Measurements from ENCODE around the gene RGL4.
"Not testable (repeated sequence)": the region's sequence is repeated elsewhere in the genome, so short reads cannot be mapped to it uniquely, and the experiment has no call there.

RGL4 gene, protein sequence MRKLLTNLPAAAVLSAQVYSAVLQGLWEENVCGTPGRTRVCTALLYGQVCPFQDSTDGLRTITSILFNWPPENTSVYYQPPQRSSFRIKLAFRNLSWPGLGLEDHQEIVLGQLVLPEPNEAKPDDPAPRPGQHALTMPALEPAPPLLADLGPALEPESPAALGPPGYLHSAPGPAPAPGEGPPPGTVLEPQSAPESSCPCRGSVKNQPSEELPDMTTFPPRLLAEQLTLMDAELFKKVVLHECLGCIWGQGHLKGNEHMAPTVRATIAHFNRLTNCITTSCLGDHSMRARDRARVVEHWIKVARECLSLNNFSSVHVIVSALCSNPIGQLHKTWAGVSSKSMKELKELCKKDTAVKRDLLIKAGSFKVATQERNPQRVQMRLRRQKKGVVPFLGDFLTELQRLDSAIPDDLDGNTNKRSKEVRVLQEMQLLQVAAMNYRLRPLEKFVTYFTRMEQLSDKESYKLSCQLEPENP

DNA sequence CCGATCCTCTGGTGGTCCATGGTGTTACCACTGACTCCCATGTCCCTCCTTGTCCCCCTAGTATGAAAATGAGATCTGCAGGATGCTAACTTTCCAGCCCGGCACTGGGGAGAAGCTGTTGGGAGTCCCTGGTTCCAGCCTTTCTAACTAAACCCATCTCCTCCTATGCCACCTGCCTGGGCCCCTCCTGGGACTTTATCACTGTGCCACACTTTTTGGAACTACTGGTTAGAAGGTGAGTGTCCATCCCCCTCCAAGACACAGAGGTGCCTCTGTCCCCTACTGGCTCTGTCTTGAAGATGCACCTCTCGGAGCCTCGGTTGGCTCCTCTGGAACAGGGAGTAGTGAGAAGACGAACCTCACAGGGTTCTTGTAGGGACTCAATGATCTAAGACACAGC lies at the start of gene RGL4:
Gene RGL4 (plus strand): TSS at position 301 of the 400 bp plus-strand sequence. CDS start 1,018 bp downstream, outside the sequence.
- DNase-seq (ENCODE audit: low spot score) = peak; percentile 9
- TF ChIP-seq, protein P1, sequence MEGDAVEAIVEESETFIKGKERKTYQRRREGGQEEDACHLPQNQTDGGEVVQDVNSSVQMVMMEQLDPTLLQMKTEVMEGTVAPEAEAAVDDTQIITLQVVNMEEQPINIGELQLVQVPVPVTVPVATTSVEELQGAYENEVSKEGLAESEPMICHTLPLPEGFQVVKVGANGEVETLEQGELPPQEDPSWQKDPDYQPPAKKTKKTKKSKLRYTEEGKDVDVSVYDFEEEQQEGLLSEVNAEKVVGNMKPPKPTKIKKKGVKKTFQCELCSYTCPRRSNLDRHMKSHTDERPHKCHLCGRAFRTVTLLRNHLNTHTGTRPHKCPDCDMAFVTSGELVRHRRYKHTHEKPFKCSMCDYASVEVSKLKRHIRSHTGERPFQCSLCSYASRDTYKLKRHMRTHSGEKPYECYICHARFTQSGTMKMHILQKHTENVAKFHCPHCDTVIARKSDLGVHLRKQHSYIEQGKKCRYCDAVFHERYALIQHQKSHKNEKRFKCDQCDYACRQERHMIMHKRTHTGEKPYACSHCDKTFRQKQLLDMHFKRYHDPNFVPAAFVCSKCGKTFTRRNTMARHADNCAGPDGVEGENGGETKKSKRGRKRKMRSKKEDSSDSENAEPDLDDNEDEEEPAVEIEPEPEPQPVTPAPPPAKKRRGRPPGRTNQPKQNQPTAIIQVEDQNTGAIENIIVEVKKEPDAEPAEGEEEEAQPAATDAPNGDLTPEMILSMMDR (IDR thresholded peaks at IDR 0.05; ENCODE audit: borderline replicate concordance, control extremely low read depth, extremely low read depth, insufficient read depth, missing control alignments) = no peak
- in situ Hi-C loops (cut with MboI; ENCODE audit: low sequenced_read_pairs, unreplicated experiment) = no loop called here

DNA sequence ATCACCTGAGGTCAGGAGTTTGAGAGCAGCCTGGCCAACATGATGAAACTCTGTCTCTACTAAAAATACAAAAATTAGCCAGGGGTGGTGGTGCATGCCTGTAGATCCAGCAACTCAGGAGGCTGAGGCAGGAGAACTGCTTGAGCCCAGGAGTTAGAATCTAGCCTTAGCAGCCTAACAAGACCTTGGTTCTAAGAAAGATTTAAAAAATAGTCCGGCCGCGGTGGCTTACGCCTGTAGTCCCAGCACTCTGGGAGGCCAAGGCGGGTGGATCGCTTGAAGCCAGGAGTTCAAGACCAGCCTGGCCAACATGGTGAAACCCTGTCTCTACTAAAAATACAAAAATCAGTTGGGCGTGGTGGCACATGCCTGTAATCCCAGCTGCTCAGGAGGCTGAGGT lies 44.3 kb upstream of the RGL4 start:
- in situ Hi-C loops (cut with MboI; ENCODE audit: low sequenced_read_pairs, unreplicated experiment); DNase-seq (ENCODE audit: low spot score): not testable (repeated sequence)

DNA sequence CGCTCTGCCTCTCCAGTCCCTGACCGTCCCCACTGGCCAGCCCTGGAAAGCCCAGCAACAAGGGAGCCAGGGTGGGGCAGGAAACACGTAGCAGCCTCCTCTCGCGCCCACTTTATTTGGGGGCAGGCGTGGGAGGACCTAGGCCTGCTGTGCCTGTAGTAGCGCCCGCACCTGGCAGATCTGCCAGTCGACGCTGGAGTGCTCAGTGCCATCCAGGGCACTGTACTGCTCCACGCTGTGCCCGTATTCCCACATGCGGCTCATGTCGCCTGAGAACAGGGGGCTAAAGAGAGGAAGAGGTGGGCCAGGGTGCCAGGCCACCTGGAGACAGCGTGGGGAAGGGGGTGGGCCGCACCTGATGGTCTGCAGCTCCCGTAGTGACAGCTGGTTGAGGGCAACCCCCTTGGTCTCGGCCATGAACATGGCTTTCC lies 41.7 kb upstream of the RGL4 start:
- no peak for DNase-seq (ENCODE audit: low spot score)
- in situ Hi-C loops (cut with MboI; ENCODE audit: low sequenced_read_pairs, unreplicated experiment) = no loop called here
- TF ChIP-seq, protein P1 (IDR thresholded peaks at IDR 0.05; ENCODE audit: borderline replicate concordance, control extremely low read depth, extremely low read depth, insufficient read depth, missing control alignments) = no peak

DNA sequence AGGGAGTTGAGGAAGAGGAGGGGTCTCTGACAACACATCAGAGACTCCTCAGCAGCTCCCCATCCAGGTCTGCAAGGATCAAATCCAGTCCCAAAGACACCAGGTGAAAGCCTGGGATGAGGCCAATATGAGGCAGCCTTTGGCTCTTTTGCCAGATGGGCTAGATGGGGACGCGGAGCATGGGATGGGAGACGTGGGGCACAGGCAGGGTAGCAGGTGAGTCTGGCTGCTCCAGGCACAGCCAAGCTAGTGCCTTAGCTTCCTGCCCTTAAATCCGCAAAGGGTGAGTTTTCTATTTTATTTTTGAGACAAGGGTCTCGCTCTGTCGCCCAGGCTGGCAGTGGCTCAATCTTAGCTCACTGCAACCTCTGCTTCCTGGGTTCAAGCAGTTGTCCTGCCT lies 39.1 kb upstream of the RGL4 start:
- TF ChIP-seq, protein P1 (IDR thresholded peaks at IDR 0.05; ENCODE audit: borderline replicate concordance, control extremely low read depth, extremely low read depth, insufficient read depth, missing control alignments) = no peak
- DNase-seq (ENCODE audit: low spot score) = no peak
- in situ Hi-C loops (cut with MboI; ENCODE audit: low sequenced_read_pairs, unreplicated experiment) = no loop called here

DNA sequence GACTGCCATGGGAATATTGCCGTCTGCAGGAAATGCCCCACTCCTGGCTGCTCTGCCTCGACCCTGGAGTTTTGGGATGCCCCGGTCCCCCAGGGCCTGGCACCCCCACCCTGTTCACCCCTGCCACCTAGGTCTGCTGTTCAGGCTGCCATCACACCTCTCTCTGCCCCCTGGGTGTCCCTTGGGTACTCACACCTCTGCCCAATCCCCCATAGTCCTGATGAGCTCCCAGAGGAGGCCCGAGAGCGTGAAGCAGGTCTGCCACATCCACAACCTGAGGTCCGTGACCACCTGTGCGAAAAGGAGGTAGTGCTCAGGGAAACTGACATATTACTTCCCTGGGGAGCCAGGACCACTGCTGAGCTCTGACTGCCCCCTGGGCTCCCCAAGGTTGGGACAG lies 38.5 kb upstream of the RGL4 start:
- no peak for DNase-seq (ENCODE audit: low spot score)
- TF ChIP-seq, protein P1 (IDR thresholded peaks at IDR 0.05; ENCODE audit: borderline replicate concordance, control extremely low read depth, extremely low read depth, insufficient read depth, missing control alignments) = no peak
- in situ Hi-C loops (cut with MboI; ENCODE audit: low sequenced_read_pairs, unreplicated experiment) = no loop called here

DNA sequence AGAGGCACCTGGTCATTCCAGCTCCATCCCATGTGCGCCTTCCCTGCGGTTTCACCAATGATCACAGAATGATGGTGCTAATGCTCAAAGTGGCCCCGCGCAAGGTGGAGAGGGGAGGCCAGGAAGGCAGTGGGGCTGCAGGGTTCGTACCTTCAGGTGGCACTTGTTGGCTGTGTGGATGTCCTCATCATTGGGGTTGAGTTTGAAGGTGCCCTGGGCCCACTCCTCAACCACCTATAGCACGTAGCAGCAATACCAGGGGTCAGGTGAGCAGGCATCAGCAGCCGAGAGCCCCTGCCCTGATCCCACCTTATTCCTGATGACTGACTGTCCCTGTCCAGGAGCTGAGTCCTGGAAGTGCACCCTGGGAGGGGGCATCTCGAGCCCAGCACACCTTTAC lies 38.1 kb upstream of the RGL4 start:
- DNase-seq (ENCODE audit: low spot score) = no peak
- in situ Hi-C loops (cut with MboI; ENCODE audit: low sequenced_read_pairs, unreplicated experiment) = no loop called here
- TF ChIP-seq, protein P1 (IDR thresholded peaks at IDR 0.05; ENCODE audit: borderline replicate concordance, control extremely low read depth, extremely low read depth, insufficient read depth, missing control alignments) = no peak

DNA sequence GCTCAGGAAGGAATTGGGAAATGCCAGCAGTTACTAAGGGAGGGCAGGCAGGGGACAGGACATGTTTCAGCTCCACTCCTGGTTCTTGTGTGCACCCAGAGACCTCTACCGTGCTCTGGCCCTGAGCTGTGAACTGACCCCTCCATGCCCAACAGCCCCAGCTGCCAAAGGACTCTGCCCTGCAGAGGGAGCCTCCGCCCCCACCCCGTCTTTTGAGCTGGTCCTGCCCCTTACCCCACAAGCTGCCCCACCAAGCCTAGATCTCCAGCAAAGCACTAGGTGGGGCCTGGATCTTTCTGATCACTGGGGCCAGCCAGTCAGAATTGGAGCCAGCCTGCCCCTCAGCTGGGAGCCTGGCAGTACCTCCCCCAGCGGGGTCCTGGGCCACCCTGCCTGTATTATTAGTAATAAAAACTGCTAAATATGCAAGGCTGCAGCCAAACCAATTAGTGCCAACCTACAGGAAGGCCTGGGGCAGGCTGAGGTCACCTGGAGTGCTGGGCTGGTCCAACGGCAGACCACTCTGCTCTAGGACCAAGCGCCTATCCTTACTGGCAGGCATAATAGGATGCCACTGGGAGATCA lies 34.8 kb upstream of the RGL4 start:
- DNase-seq (ENCODE audit: low spot score) = no peak
- in situ Hi-C loops (cut with MboI; ENCODE audit: low sequenced_read_pairs, unreplicated experiment) = no loop called here
- TF ChIP-seq, protein P1 (IDR thresholded peaks at IDR 0.05; ENCODE audit: borderline replicate concordance, control extremely low read depth, extremely low read depth, insufficient read depth, missing control alignments) = no peak

All from GM13976 (cell line).